ENCODE results near the gene HIGD2A. TPM values are rescaled to one million over a fixed set of nuclear protein-coding genes. Genes with fewer than 3 reads are reported as not detected.
A peak's percentile ranks its signal among the peaks of the same experiment; 100 is the strongest.

HIGD2A gene
- total and polyA plus RNA-seq, 9 of the 15 experiments (the other 6 are each of a cell fraction or from before 2014, with no cell fraction given), result 94.7 to 264 (median 163) TPM

DNA sequence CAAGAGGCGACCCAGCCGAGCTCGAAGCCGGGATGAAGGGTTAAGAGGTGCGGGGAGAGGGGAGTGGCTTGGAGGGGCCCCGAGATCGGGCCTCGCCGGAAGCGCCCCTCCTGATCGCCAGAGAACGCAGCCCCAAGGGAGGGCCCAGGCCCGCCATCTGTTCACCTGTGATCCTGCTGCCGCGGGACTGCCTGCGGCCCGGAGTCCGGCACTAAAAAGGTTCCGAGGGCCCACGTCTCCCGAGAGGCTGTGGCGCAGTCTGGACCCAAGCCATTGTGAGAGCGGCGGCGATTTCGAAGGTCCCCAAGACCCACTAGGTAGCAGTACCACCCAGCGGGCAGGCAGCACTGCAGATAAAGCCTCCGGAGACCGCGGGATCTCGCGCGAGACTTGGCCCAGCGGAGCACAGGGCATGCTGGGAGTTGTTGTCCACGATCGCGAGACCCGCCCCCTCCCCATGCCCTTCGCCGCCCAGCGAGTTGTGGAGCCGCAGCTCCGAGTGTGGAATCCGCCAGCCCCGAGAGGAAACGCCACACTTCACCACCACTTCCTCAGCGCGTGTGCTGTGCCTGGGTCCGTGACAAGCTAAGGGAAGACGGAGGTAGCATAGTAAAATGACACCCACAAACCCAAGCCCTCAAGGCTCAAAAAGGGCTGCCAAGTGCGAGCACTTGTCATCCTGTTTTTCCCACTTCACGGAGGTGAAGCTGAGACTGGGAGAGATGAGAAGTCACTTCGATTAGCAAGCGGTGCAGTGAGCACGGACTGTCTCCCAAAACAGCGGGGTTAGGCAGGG, 26.9 kb upstream of the HIGD2A start, which contains the start of gene KIAA1191 (continued):
- TF ChIP-seq, protein P1, sequence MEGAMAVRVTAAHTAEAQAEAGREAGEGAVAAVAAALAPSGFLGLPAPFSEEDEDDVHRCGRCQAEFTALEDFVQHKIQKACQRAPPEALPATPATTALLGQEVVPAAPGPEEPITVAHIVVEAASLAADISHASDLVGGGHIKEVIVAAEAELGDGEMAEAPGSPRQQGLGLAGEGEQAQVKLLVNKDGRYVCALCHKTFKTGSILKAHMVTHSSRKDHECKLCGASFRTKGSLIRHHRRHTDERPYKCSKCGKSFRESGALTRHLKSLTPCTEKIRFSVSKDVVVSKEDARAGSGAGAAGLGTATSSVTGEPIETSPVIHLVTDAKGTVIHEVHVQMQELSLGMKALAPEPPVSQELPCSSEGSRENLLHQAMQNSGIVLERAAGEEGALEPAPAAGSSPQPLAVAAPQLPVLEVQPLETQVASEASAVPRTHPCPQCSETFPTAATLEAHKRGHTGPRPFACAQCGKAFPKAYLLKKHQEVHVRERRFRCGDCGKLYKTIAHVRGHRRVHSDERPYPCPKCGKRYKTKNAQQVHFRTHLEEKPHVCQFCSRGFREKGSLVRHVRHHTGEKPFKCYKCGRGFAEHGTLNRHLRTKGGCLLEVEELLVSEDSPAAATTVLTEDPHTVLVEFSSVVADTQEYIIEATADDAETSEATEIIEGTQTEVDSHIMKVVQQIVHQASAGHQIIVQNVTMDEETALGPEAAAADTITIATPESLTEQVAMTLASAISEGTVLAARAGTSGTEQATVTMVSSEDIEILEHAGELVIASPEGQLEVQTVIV (CRISPR knock-in tag; IDR thresholded peaks at IDR 0.05; ENCODE audit: borderline replicate concordance), result no peak
- TF ChIP-seq MIER1 (IDR thresholded peaks at IDR 0.05; ENCODE audit: low read depth), result no peak
- TF ChIP-seq NFRKB (IDR thresholded peaks at IDR 0.05; ENCODE audit: low read depth), result 0 out of 2 replicates have a peak, but pooled peaks have one; percentile 25
- peak; percentile 18; the same call in 1 of the 2 replicates for TF ChIP-seq TOE1 (IDR thresholded peaks at IDR 0.05; ENCODE audit: borderline replicate concordance)
- TF ChIP-seq TOE1 (CRISPR knock-in tag; IDR thresholded peaks at IDR 0.05; ENCODE audit: borderline replicate concordance, low read depth), result peak; percentile 92; the same call in 1 of the 2 replicates
- TF ChIP-seq HDAC3 (IDR thresholded peaks at IDR 0.05; ENCODE audit: borderline replicate concordance, partially characterized antibody), result no peak
- TF ChIP-seq, protein P2, sequence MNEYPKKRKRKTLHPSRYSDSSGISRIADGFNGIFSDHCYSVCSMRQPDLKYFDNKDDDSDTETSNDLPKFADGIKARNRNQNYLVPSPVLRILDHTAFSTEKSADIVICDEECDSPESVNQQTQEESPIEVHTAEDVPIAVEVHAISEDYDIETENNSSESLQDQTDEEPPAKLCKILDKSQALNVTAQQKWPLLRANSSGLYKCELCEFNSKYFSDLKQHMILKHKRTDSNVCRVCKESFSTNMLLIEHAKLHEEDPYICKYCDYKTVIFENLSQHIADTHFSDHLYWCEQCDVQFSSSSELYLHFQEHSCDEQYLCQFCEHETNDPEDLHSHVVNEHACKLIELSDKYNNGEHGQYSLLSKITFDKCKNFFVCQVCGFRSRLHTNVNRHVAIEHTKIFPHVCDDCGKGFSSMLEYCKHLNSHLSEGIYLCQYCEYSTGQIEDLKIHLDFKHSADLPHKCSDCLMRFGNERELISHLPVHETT (CRISPR knock-in tag; conservative IDR thresholded peaks at IDR 0.05 in 1 of 2, IDR thresholded peaks at IDR 0.05 in 1 of 2), result 0 out of 4 replicates have a peak, but pooled peaks of 1 of the 2 experiments have one; percentile 33
- TF ChIP-seq, protein P3, sequence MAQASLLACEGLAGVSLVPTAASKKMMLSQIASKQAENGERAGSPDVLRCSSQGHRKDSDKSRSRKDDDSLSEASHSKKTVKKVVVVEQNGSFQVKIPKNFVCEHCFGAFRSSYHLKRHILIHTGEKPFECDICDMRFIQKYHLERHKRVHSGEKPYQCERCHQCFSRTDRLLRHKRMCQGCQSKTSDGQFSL (CRISPR knock-in tag; IDR thresholded peaks at IDR 0.05), result no peak
- TF ChIP-seq, protein P3 (tag; IDR thresholded peaks at IDR 0.05), result no peak; a peak in 1 of 4 replicates
- TF ChIP-seq TAF7 (tag; IDR thresholded peaks at IDR 0.05), result peak; percentile 72
- TF ChIP-seq ETV1 (tag; conservative IDR thresholded peaks at IDR 0.05; ENCODE audit: low read depth), result peak; percentile 25; the same call in 1 of the 2 replicates
- TF ChIP-seq ELF1 (tag; IDR thresholded peaks at IDR 0.05), result no peak; the same call in 1 of the 2 replicates
- TF ChIP-seq, protein P4, sequence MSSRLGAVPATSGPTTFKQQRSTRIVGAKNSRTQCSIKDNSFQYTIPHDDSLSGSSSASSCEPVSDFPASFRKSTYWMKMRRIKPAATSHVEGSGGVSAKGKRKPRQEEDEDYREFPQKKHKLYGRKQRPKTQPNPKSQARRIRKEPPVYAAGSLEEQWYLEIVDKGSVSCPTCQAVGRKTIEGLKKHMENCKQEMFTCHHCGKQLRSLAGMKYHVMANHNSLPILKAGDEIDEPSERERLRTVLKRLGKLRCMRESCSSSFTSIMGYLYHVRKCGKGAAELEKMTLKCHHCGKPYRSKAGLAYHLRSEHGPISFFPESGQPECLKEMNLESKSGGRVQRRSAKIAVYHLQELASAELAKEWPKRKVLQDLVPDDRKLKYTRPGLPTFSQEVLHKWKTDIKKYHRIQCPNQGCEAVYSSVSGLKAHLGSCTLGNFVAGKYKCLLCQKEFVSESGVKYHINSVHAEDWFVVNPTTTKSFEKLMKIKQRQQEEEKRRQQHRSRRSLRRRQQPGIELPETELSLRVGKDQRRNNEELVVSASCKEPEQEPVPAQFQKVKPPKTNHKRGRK (tag; IDR thresholded peaks at IDR 0.05), result no peak
